T-helper 22 cell (primary cell): ENCODE data around the gene ABCA7.

Experiments
- DNase-seq: peaks from one replicate; pipeline ENCODE4 v3.0.0-alpha.2; 2020; ENCODE audit warnings: low read depth

ABCA7 gene

DNA sequence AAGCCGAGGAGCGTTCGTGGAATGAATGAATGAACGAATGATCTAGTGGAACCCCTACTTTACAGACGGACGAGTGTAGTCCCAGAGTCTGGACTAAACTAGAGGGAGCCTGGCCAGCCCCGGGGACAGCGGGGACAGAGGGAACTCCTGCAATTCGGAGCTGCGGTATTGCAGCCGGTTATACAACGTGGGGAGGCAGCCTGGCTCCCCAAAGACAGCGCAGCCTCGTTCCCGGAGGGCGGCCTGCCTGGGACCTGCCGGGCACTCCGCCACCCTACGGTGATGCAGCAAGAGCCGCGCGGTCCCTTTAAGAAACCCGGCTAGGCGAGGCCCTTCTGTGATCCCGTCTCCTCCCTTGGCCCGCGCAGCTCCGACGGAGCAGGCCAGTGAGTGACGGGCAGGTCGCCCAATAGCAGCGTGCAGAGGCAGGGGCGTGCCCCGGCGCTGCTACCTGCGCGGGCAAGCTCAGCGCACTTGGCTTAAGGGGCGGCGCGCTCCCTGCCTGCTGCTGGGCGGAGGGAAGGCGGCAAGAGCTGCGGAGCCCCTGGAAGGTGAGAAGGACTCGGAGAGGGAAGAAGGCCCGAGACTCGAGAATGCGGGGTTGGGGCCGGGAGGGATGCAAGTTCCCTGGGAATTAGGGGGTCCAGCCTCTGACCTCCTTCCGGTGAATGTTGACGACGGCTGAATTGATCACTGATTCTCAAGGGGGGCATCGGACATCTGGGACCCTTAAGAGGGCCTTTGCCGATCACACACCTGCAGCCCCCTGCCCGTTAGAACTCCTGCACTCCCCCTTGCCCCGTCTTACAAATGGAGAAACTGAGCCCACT, at the start of gene ABCA7:
TSS of gene ABCA7 (plus strand) at position 462 of the 830 bp plus-strand sequence. CDS start 1,255 bp downstream, outside the sequence.
- peak; percentile 99 for DNase-seq

- no peak for DNase-seq
Observed at GRCh38 chr19:990119-990571, 49.8 kb upstream of the ABCA7 start.

- no peak for DNase-seq
Observed at GRCh38 chr19:990746-991145, 49.2 kb upstream of the ABCA7 start.

- peak; percentile 57 for DNase-seq
Observed at GRCh38 chr19:991174-991931, 48.6 kb upstream of the ABCA7 start.

DNA sequence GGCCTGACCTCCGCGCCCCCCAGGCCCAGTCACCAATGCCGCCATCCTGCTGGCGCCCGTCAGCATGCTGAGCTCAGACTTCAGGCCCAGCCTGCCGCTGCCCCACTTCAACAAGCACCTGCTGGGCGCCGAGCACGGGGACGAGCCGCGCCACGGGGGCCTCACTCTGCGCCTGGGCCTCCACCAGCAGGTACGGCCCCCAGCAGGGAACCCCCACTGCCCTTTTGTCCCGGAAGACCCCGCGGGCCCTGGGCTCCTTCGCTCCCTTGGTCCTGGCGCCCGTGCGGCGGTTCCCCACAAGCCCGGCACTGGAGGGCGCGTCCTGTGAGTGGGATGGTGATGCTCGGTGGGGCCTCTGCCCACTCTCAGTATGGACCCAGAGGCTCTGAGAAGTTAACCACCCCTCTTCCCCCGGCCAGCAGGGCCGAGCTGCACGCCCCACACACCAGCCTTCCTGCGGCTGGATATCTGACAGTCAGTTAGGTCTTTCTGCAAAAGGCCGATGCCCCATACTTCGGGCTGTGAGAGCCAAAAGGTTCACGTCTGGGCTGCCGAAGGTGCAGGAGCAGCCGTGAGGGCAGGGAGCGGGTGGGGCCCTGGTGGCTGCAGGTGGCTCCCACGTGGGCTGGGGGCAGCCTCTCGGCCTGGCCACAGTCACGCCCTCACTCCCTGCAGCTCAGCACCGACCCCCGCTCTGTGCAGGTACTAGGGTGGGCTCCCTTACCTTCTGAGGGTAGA, 47.8 kb upstream of the ABCA7 start:
- no peak for DNase-seq

GRCh38 chr19:992670-993055, 47.2 kb upstream of the ABCA7 start:
- no peak for DNase-seq

DNA sequence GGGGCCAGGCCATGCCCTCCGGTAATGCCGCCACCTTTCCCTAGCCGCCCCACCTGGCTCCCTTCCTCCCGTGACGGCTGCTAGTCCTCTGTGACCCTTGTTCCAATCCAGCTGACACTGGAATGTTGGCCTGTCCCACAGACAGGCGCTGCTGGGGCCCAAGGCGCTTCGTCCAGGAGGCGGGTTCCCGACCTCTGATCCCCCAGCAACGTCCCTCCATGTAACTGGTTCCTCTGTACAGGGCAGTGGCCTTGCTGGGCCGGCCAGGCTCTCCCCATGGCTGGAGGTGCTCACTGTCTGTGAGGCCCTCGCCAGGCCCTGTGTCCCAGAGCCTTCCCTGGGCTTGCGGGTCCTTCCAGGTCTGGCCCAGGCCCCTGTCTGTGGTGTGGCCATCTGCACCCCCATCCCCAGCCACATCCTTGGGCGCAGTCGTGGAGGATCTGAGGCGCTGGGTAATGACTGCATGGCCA, 46.5 kb upstream of the ABCA7 start:
- DNase-seq = no peak

GRCh38 chr19:993831-994393, 46.0 kb upstream of the ABCA7 start:
- no peak for DNase-seq

GRCh38 chr19:994516-994915, 45.4 kb upstream of the ABCA7 start:
- no peak for DNase-seq

DNA sequence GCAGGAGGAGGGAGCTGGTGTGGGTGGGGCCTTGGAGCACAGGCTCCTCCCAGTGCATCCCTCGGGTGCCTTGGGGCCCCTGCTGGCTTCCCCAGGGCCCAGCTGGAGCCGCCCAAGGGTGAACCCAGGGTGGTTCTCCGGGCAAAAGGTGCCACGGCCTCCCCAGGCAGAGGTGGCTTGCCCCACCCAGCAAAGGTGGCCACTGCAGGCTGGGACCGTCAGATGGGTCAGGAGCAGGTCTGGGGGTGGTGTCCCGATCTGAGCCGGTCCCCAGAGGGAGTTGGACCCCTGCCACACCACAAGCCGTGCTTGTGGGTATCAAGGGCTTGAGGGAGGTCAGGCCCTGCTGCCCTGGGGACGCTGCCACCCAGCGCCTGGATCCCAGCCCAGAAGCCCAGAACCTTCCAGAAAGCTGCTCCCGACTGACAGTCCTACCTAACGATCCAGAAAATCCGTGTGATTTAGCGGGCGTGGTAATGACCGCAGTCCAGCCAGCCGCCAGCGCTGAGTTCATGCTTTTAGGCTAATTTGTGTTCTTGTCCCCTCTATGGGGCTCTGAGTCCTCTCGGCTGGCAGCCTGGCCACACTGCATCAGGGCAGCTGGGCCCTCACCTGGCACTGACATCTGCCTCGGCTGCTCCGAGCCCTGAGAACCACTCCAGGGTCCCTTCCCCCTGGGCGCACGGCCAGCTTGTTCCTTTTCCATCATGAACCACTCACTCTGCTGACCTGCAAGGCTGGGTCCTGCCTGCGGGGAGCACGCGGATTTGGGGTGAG, 44.7 kb upstream of the ABCA7 start:
- DNase-seq = no peak

DNA sequence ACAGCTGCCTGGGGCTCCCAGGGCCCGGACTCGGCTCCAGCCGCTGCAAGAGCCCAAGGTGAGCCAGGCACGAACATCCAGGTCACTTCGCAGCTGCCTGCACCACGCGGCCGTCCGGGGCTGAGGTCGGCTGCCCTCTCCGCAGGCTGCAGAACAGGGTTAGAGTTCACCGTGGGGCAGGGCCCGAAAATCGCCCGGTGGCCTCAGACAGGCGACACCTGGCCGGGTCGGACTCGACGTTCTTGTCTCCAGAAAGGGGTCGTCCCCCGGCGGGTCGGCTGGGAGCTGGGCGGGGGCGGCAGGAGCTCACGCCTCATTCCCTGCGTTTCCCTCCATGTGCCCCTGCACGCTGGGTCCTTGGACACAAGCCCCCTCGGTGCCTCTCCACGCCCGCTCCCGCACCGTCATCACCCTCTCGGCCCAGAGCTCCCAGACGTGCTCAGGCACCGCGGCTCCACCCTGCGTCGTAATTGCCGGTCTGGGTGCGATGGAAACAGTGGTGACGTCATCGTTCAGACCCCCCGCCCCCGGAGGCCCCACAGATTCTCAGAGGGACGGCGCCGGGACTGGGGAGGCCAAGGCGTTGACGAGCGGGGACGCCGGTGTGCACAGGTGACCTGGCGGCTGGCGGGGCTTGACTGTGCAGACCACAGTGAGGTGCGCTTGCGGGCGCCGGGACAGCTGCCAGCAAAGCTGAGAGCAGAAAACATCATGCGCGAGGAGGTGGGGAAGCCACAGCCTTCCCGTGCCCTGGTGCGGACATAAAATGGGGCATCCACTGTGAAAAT, 43.7 kb upstream of the ABCA7 start:
- peak; percentile 88 for DNase-seq

GRCh38 chr19:998064-998463, 41.8 kb upstream of the ABCA7 start:
- DNase-seq = no peak

- no peak for DNase-seq
Observed at GRCh38 chr19:999379-999719, 40.6 kb upstream of the ABCA7 start.

GRCh38 chr19:1000095-1000494, 39.8 kb upstream of the ABCA7 start, which contains the start of gene GRIN3B:
Gene GRIN3B (plus strand): TSS chr19:1000419. CDS start chr19:1000438, 19 bp downstream.
- peak; percentile 26 for DNase-seq

DNA sequence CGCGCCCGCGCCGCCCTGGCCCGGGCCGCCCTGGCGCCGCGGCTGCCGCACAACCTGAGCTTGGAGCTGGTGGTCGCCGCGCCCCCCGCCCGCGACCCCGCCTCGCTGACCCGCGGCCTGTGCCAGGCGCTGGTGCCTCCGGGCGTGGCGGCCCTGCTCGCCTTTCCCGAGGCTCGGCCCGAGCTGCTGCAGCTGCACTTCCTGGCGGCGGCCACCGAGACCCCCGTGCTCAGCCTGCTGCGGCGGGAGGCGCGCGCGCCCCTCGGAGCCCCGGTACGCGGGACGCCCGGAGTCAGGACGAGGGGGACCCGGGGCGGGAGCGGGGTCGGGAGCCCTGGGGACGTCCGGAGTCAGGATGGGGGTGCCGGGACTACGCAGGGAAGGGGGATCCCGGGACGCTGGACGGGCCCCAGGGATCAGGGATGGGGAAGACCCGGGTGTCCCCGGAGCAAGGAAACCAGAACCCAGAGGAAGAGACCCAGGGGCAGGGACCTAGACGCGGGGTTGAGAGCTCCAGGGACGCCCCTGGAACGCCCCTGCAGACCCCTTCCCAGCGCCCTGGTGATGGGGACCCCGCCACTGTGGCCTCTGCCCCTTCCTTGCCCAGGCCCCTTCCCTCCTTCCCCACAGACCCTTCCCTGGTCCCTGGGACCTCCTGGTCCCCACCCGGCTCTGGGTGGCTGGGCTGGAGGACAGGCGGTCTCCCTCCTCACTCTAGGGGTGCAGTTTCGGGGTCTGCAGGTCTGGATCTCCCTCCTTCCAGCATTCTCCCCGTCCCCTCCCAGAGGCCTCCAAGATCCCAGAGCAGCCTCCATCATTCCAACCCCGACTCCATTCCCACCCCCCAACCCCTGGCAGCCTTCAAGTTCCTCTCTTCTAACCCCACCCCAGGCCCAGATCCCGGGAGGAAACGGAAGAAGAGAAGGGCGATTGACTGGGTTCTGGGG, 39.0 kb upstream of the ABCA7 start:
- DNase-seq = no peak

- DNase-seq = peak; percentile 39
Observed at GRCh38 chr19:1001538-1002166, 38.3 kb upstream of the ABCA7 start.

DNA sequence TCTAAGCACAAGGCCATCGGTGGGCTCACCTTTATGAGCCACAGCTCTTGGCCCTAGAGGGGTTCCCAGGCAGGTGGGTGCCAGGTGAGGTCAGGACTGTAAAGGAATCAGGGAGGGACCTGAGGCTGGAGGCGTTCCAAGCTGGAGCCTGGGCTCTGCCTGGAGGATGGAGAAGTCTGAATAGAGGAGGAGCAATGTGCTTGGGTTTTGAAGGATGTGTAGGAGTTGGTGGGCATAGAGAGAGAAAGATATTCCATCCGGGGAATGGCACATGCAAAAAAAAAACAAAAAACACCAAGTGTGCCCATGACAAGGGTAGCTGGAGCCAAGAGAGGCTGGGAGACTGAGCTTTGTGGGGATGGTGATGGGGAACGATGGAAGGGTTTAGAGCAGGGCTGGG, 37.3 kb upstream of the ABCA7 start:
- no peak for DNase-seq

DNA sequence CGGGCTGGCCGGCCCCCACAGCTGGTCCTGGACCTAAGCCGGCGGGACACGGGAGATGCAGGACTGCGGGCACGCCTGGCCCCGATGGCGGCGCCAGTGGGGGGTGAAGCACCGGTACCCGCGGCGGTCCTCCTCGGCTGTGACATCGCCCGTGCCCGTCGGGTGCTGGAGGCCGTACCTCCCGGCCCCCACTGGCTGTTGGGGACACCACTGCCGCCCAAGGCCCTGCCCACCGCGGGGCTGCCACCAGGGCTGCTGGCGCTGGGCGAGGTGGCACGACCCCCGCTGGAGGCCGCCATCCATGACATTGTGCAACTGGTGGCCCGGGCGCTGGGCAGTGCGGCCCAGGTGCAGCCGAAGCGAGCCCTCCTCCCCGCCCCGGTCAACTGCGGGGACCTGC, 36.6 kb upstream of the ABCA7 start:
- DNase-seq = no peak
